ENCODE data around the gene RAB3IL1. TPM values are rescaled to one million over a fixed set of nuclear protein-coding genes. Genes with fewer than 3 reads are reported as not detected.
A peak's percentile ranks its signal among the peaks of the same experiment; 100 is the strongest.

The RAB3IL1 gene
- total and polyA plus RNA-seq, 9 of the 15 experiments (the other 6 are each of a cell fraction or from before 2014, with no cell fraction given), result 0.15 to 42.6 (median 15.5) TPM

- TF ChIP-seq KDM5B (IDR thresholded peaks at IDR 0.05; ENCODE audit: insufficient replicate concordance, low read depth, low read length) (peak; percentile 42), RBFOX2 (IDR thresholded peaks at IDR 0.05; ENCODE audit: low read depth, low read length) (peak; percentile 49; the same call in 1 of the 2 replicates), ZNF324 (CRISPR knock-in tag; IDR thresholded peaks at IDR 0.05) (no peak), HSF4 (CRISPR knock-in tag; IDR thresholded peaks at IDR 0.05; ENCODE audit: borderline replicate concordance) (no peak), MAFK (IDR thresholded peaks at IDR 0.05; ENCODE audit: low read length) (no peak), ZNF57 (CRISPR knock-in tag; IDR thresholded peaks at IDR 0.05) (no peak), ZFPM2 (CRISPR knock-in tag; IDR thresholded peaks at IDR 0.05) (no peak), CAMTA2 (CRISPR knock-in tag; conservative IDR thresholded peaks at IDR 0.05) (no peak), KDM1A (IDR thresholded peaks at IDR 0.05) (peak; percentile 96 to 98), ELK3 (CRISPR knock-in tag; IDR thresholded peaks at IDR 0.05) (no peak), PTTG1 (tag; IDR thresholded peaks at IDR 0.05; ENCODE audit: low read depth) (no peak), NBN (IDR thresholded peaks at IDR 0.05; ENCODE audit: low read depth) (no peak), THRAP3 (IDR thresholded peaks at IDR 0.05; ENCODE audit: borderline replicate concordance) (0 out of 2 replicates have a peak, but pooled peaks have one; percentile 54), ZNF134 (CRISPR knock-in tag; conservative IDR thresholded peaks at IDR 0.05) (no peak), HCFC1 (IDR thresholded peaks at IDR 0.05; ENCODE audit: low read depth, low read length) (no peak), ELF1 (tag; IDR thresholded peaks at IDR 0.05) (no peak), ZNF263 (CRISPR knock-in tag; IDR thresholded peaks at IDR 0.05; ENCODE audit: borderline replicate concordance) (no peak), PKNOX1 (IDR thresholded peaks at IDR 0.05) (0 out of 2 replicates have a peak, but pooled peaks have one; percentile 19), FOXJ3 (CRISPR knock-in tag; IDR thresholded peaks at IDR 0.05) (no peak), CBFA2T2 (conservative IDR thresholded peaks at IDR 0.05) (no peak), ATF4 (CRISPR knock-in tag; IDR thresholded peaks at IDR 0.05) (no peak), SMARCE1 (IDR thresholded peaks at IDR 0.05) (peak; percentile 37; the same call in 1 of the 2 replicates), NFIC (IDR thresholded peaks at IDR 0.05) (peak; percentile 23; the same call in 1 of the 2 replicates), HBP1 (CRISPR knock-in tag; IDR thresholded peaks at IDR 0.05) (no peak), RBM14 (IDR thresholded peaks at IDR 0.05; ENCODE audit: borderline replicate concordance, insufficient read depth, low read depth, low read length) (no peak), HNRNPLL (IDR thresholded peaks at IDR 0.05; ENCODE audit: low read depth, low read length, poor library complexity, severe bottlenecking) (no peak), DPF2 (IDR thresholded peaks at IDR 0.05) (peak; percentile 49; the same call in 1 of the 2 replicates)
Measured at GRCh38 chr11:61917334-61918109, at the start of gene RAB3IL1 (continued).

Data from K562 (cell line).